H9 (cell line): ENCODE data around the gene KIAA0513. TPM values are rescaled to one million over a fixed set of nuclear protein-coding genes. Genes with fewer than 3 reads are reported as not detected.

Experiments used
- DNase-seq: peaks from one replicate; pipeline ENCODE4 v3.0.0-alpha.2; 2017
- H2AFZ ChIP-seq: one replicate; pipeline ENCODE4 v1.6.1; 2013; ENCODE audit warnings: mild to moderate bottlenecking, low read length, control low read depth, moderate library complexity
- H2AK5ac ChIP-seq: 2 replicates; pipeline ENCODE4 v1.6.1; 2013; ENCODE audit warnings: low read length, control low read depth, mixed read lengths; ENCODE audit not compliant: insufficient read length
- H2BK120ac ChIP-seq: one replicate; pipeline ENCODE4 v1.6.1; 2013; ENCODE audit warnings: low read depth, mild to moderate bottlenecking, low read length, control low read depth, inconsistent platforms; ENCODE audit not compliant: poor library complexity, severe bottlenecking
- H2BK12ac ChIP-seq: 2 replicates; pipeline ENCODE4 v1.6.1; 2013; ENCODE audit warnings: low read length, control low read depth, mixed read lengths, low read depth; ENCODE audit not compliant: insufficient read length
- H2BK15ac ChIP-seq: 2 replicates; pipeline ENCODE4 v1.6.1; 2013; ENCODE audit warnings: low read depth, low read length, control low read depth
- H2BK20ac ChIP-seq: one replicate; pipeline ENCODE4 v1.6.1; 2013; ENCODE audit warnings: low read depth, mild to moderate bottlenecking, low read length, control low read depth, inconsistent platforms; ENCODE audit not compliant: poor library complexity, severe bottlenecking
- H2BK5ac ChIP-seq: 2 replicates; pipeline ENCODE4 v1.6.1; 2013; ENCODE audit warnings: low read length, control low read depth, mixed read lengths; ENCODE audit not compliant: insufficient read length
- H3K14ac ChIP-seq: 2 replicates; pipeline ENCODE4 v1.6.1; 2013; ENCODE audit warnings: low read length, control low read depth; ENCODE audit not compliant: insufficient read depth
- H3K18ac ChIP-seq: 2 replicates; pipeline ENCODE4 v1.6.1; 2013; ENCODE audit warnings: low read depth, mild to moderate bottlenecking, mixed read lengths, low read length, control low read depth; ENCODE audit not compliant: insufficient read length
- H3K23ac ChIP-seq: 2 replicates; pipeline ENCODE4 v1.6.1; 2013; ENCODE audit warnings: low read length, control low read depth, mixed read lengths, low read depth; ENCODE audit not compliant: insufficient read length
- H3K23me2 ChIP-seq: 2 replicates; pipeline ENCODE4 v1.6.1; 2013; ENCODE audit warnings: low read depth, mild to moderate bottlenecking, mixed read lengths, low read length, control low read depth; ENCODE audit not compliant: insufficient read length, poor library complexity, severe bottlenecking
- H3K27ac ChIP-seq: 2 replicates; pipeline ENCODE4 v1.5.1; 2013; ENCODE audit warnings: low read length, control low read depth, mixed read lengths, low read depth; ENCODE audit not compliant: insufficient read length
- H3K27me3 ChIP-seq: 2 replicates; pipeline ENCODE4 v1.6.1; 2013; ENCODE audit warnings: low read length, control low read depth, inconsistent platforms; ENCODE audit not compliant: insufficient read depth
- H3K4ac ChIP-seq: 2 replicates; pipeline ENCODE4 v1.6.1; 2013; ENCODE audit warnings: low read depth, mild to moderate bottlenecking, control low read depth, inconsistent platforms, low read length, moderate library complexity
- H3K4me1 ChIP-seq: 2 replicates; pipeline ENCODE4 v1.6.1; 2013; ENCODE audit warnings: low read length, control low read depth, inconsistent platforms; ENCODE audit not compliant: insufficient read depth
- H3K4me2 ChIP-seq: 2 replicates; pipeline ENCODE4 v1.6.1; 2013; ENCODE audit warnings: low read length, control low read depth, mixed read lengths; ENCODE audit not compliant: insufficient read length, insufficient read depth
- H3K56ac ChIP-seq: 2 replicates; pipeline ENCODE4 v1.6.1; 2013; ENCODE audit warnings: low read depth, mild to moderate bottlenecking, mixed read lengths, low read length, control low read depth; ENCODE audit not compliant: insufficient read length
- H3K79me1 ChIP-seq: 2 replicates; pipeline ENCODE4 v1.6.1; 2013; ENCODE audit warnings: low read depth, mild to moderate bottlenecking, moderate library complexity, low read length, control low read depth, inconsistent platforms; ENCODE audit not compliant: insufficient read depth, poor library complexity, severe bottlenecking
- H3K79me2 ChIP-seq: 2 replicates; pipeline ENCODE4 v1.6.1; 2013; ENCODE audit warnings: low read length, control low read depth, inconsistent platforms; ENCODE audit not compliant: insufficient read depth
- H3K9ac ChIP-seq: 2 replicates; pipeline ENCODE4 v1.6.1; 2013; ENCODE audit warnings: low read length, control low read depth, mixed read lengths; ENCODE audit not compliant: insufficient read length; ENCODE audit errors: extremely low read depth
- H3K9me3 ChIP-seq: one replicate; pipeline ENCODE4 v1.6.1; 2013; ENCODE audit warnings: low read depth, low read length, inconsistent platforms; ENCODE audit not compliant: control insufficient read depth
- H3T11ph ChIP-seq: one replicate; pipeline ENCODE4 v1.6.1; 2013; ENCODE audit warnings: mild to moderate bottlenecking, low read length, control low read depth, inconsistent platforms
- H4K20me1 ChIP-seq: one replicate; pipeline ENCODE4 v1.6.1; 2013; ENCODE audit not compliant: control insufficient read depth, insufficient read length, insufficient read depth
- H4K5ac ChIP-seq: 2 replicates; pipeline ENCODE4 v1.6.1; 2013; ENCODE audit warnings: low read depth, mild to moderate bottlenecking, mixed read lengths, low read length, control low read depth; ENCODE audit not compliant: insufficient read length
- H4K8ac ChIP-seq: replicated peaks from 2 replicates; pipeline ENCODE4 v1.6.1; 2013; ENCODE audit warnings: low read length, control low read depth, mixed read lengths, low read depth; ENCODE audit not compliant: insufficient read length
- H4K91ac ChIP-seq: 2 replicates; pipeline ENCODE4 v1.6.1; 2013; ENCODE audit warnings: low read depth, mild to moderate bottlenecking, moderate library complexity, mixed read lengths, low read length, control low read depth; ENCODE audit not compliant: insufficient read length
- H3K27ac Mint-ChIP-seq, 3 experiments: 2 replicates in 2 of 3; 3 replicates in 1 of 3; pipeline ENCODE4 v1.8.0; 2020 to 2021; ENCODE audit warnings: mixed read lengths in 3 of 3, mild to moderate bottlenecking in 1 of 3, moderate library complexity in 1 of 3
- H3K27me3 Mint-ChIP-seq: 2 replicates; pipeline ENCODE4 v1.8.0; 2021; ENCODE audit warnings: low read depth, mild to moderate bottlenecking, moderate library complexity, mixed read lengths
- H3K36me3 Mint-ChIP-seq, 3 experiments: 2 replicates in 2 of 3; 3 replicates in 1 of 3; pipeline ENCODE4 v1.8.0; 2020 to 2021; ENCODE audit warnings: low read depth in 3 of 3, mixed read lengths in 3 of 3; ENCODE audit not compliant: insufficient read depth in 1 of 3
- H3K4me1 Mint-ChIP-seq, 2 experiments: 2 replicates each; pipeline ENCODE4 v1.8.0; 2020; ENCODE audit warnings: mixed read lengths in 2 of 2
- H3K4me3 Mint-ChIP-seq, 2 experiments: 2 replicates in 1 of 2; 3 replicates in 1 of 2; pipeline ENCODE4 v1.8.0; 2020 to 2021; ENCODE audit warnings: mild to moderate bottlenecking in 2 of 2, mixed read lengths in 2 of 2, moderate library complexity in 1 of 2
- H3K9me3 Mint-ChIP-seq, 2 experiments: 2 replicates in 1 of 2; 3 replicates in 1 of 2; pipeline ENCODE4 v1.8.0; 2020; ENCODE audit warnings: mild to moderate bottlenecking in 2 of 2, mixed read lengths in 2 of 2, moderate library complexity in 1 of 2
- CTCF ChIP-seq: fragments of 200-600 bp; sonication (generic); conservative IDR thresholded peaks from 3 replicates; pipeline ENCODE4 v1.8.0; 2021; ENCODE audit warnings: antibody characterized with exemption, mild to moderate bottlenecking
- WGBS: extraction: QIAGEN DNeasy Blood & Tissue Kit; methylation state at CpG from one replicate; pipeline ENCODE4 v1.1.7; 2013; ENCODE audit warnings: missing lambda C conversion rate, low lambda C conversion rate, mixed read lengths; ENCODE audit not compliant: insufficient read length; ENCODE audit errors: extremely low coverage; 5-methylcytosine and 5-hydroxymethylcytosine counted together
- total RNA-seq: library from RNA; stranded (reverse); gene quantifications from 2 replicates; pipeline ENCODE4 v1.2.1, GENCODE V29; 2021

KIAA0513 gene
- total RNA-seq, 1 experiment from 2014 or later, result 4.7 TPM

DNA sequence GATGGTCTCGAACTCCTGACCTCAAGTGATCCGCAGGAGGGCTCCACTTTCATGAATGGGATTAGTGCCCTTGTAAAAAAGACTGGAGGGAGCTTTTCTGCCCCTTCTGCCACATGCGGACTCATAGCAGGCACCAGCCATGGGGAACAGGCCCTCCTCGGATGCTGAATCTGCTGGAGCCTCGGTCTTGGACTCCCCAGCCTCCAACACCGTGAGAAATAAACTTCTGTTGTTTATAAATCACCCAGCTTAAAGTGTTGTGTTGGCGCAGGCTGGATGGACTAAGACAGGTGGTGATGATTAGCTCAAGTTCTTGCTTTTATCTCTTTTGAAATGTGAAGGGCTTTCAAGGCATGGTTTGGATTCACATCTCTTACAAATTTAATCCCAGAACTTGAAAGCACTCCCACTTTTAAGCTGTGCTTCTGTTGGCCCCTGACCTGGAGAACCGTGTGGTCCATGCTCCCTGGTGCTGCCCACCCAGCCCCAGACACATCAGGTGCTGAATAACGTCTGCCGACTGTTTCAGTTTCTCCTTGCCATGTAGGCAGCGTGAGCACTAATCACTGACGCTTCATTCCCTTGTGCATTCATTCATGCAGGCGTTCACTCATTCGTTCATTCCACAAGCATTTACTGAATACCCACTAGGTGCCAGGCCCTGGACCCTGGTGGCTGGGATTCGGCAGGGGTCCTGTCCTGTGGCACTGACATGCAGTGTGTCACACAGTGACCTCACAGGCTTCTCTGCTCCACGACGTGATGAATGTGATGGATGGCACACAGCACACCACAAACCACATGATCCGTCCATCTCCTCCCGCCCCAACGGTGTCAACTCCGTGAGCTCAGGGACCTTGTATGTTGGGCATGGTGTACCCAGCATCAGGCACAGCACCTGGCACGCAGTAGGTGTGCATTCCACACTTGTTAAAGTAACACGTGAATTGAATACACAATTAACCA, 75.8 kb downstream of the KIAA0513 start:
- no peak overlapping the region for H3T11ph ChIP-seq
- H3K79me2 ChIP-seq, result no peaks in the 10 kb centered on the region
- H3K4me1 ChIP-seq, result no peaks in the 10 kb centered on the region
- H2AFZ ChIP-seq, result no peak overlapping the region
- no peaks in the 10 kb centered on the region for H3K36me3 Mint-ChIP-seq
- H3K9ac ChIP-seq, result no peak overlapping the region
- no CpG with 5 or more reads among the region's 23 CpGs for WGBS
- no peaks in the 10 kb centered on the region for H3K79me1 ChIP-seq
- H3K27ac ChIP-seq, result no peak overlapping the region
- H4K5ac ChIP-seq, result no peak overlapping the region
- H4K20me1 ChIP-seq, result no peaks in the 10 kb centered on the region
- H2AK5ac ChIP-seq, result no peak overlapping the region
- no peak overlapping the region for H2BK15ac ChIP-seq
- H4K8ac ChIP-seq, result no peak overlapping the region
- H4K91ac ChIP-seq, result no peak overlapping the region
- H3K4me3 Mint-ChIP-seq, result no peak overlapping the region
- H3K4me1 Mint-ChIP-seq, result peaks cover 0 to 9% of the 10 kb centered on the region in 2 experiments; a peak in 2 of 4 replicates
- no peaks in the 10 kb centered on the region for H3K9me3 Mint-ChIP-seq
- H2BK120ac ChIP-seq, result no peak overlapping the region
- H3K9me3 ChIP-seq, result no peaks in the 10 kb centered on the region
- no peak overlapping the region for H2BK5ac ChIP-seq
- no peak for DNase-seq
- no peaks in the 10 kb centered on the region for H3K27me3 ChIP-seq
- H3K4me2 ChIP-seq, result no peak overlapping the region
- H3K14ac ChIP-seq, result no peak overlapping the region
- no peak overlapping the region for H3K4ac ChIP-seq
- H3K27ac Mint-ChIP-seq, result no peak overlapping the region
- no peak for TF ChIP-seq CTCF
- no peaks in the 10 kb centered on the region for H3K23me2 ChIP-seq
- H3K18ac ChIP-seq, result no peak overlapping the region
- H3K27me3 Mint-ChIP-seq, result peaks cover 28% of the 10 kb centered on the region
- no peak overlapping the region for H2BK20ac ChIP-seq
- no peak overlapping the region for H2BK12ac ChIP-seq
- H3K56ac ChIP-seq, result no peak overlapping the region
- H3K23ac ChIP-seq, result no peak overlapping the region
